HEK293T (cell line): ENCODE results near the gene RNU1-4.
"Not testable (repeated sequence)": the region's sequence is repeated elsewhere in the genome, so short reads cannot be mapped to it uniquely, and the experiment has no call there.

ENCODE experiments used
- CTCF ChIA-PET: fragments of 350-600 bp; formaldehyde crosslinking; extraction: SDS; loops from one replicate; lab custom pipeline; 2021; ENCODE audit warnings: antibody characterized with exemption, inconsistent platforms; lab: Yijun Ruan, JAX
- POLR2A ChIA-PET: fragments of 350-600 bp; formaldehyde crosslinking; extraction: SDS; loops from one replicate; lab custom pipeline; 2020; ENCODE audit warnings: antibody characterized with exemption, inconsistent platforms; lab: Yijun Ruan, JAX
- DNase-seq: peaks from one replicate; pipeline ENCODE4 v3.0.0; 2012; ENCODE audit warnings: mixed read lengths; ENCODE audit errors: extremely low spot score
- ARNT ChIP-seq: fragments of 450-650 bp; IDR thresholded peaks from 2 replicates; pipeline ENCODE4 v1.6.1; 2017; ENCODE audit warnings: mild to moderate bottlenecking
- BHLHE40 ChIP-seq: fragments of 450-650 bp; IDR thresholded peaks from 2 replicates; pipeline ENCODE4 v1.6.1; 2016; ENCODE audit warnings: mild to moderate bottlenecking, moderate library complexity, borderline replicate concordance
- CTBP1 ChIP-seq: fragments of 450-650 bp; IDR thresholded peaks from 2 replicates; pipeline ENCODE4 v1.6.1; 2016; ENCODE audit warnings: borderline replicate concordance
- ELF4 ChIP-seq: fragments of 450-650 bp; IDR thresholded peaks from 2 replicates; pipeline ENCODE4 v1.6.1; 2017; ENCODE audit warnings: antibody characterized with exemption
- FOXA1 ChIP-seq: fragments of 450-650 bp; IDR thresholded peaks from 2 replicates; pipeline ENCODE4 v1.6.1; 2016; ENCODE audit warnings: mild to moderate bottlenecking
- FOXK2 ChIP-seq: fragments of 450-650 bp; IDR thresholded peaks from 2 replicates; pipeline ENCODE4 v1.6.1; 2016; ENCODE audit warnings: mild to moderate bottlenecking
- FOXM1 ChIP-seq: fragments of 450-650 bp; IDR thresholded peaks from 2 replicates; pipeline ENCODE4 v1.6.1; 2017; ENCODE audit warnings: mild to moderate bottlenecking, borderline replicate concordance
- HDGF ChIP-seq: fragments of 450-650 bp; IDR thresholded peaks from 2 replicates; pipeline ENCODE4 v1.6.1; 2017; ENCODE audit warnings: antibody characterized with exemption, borderline replicate concordance
- L3MBTL2 ChIP-seq: fragments of 450-650 bp; conservative IDR thresholded peaks from 2 replicates; pipeline ENCODE4 v1.6.1; 2016; ENCODE audit warnings: mild to moderate bottlenecking
- LEF1 ChIP-seq: fragments of 450-650 bp; IDR thresholded peaks from 2 replicates; pipeline ENCODE4 v1.6.1; 2017; ENCODE audit warnings: mild to moderate bottlenecking, borderline replicate concordance
- NFRKB ChIP-seq: fragments of 450-650 bp; IDR thresholded peaks from 2 replicates; pipeline ENCODE4 v1.6.1; 2016; ENCODE audit warnings: mild to moderate bottlenecking, moderate library complexity
- PKNOX1 ChIP-seq: fragments of 450-650 bp; IDR thresholded peaks from 2 replicates; pipeline ENCODE4 v1.6.1; 2016
- SP1 ChIP-seq: fragments of 450-650 bp; IDR thresholded peaks from 2 replicates; pipeline ENCODE4 v1.6.1; 2017
- SUZ12 ChIP-seq: fragments of 450-650 bp; IDR thresholded peaks from 2 replicates; pipeline ENCODE4 v1.6.1; 2016; ENCODE audit warnings: mild to moderate bottlenecking
- TARDBP ChIP-seq: fragments of 450-650 bp; IDR thresholded peaks from 2 replicates; pipeline ENCODE4 v1.6.1; 2016
- ZNF384 ChIP-seq: fragments of 450-650 bp; IDR thresholded peaks from 2 replicates; pipeline ENCODE4 v1.6.1; 2016

The RNU1-4 gene

DNA sequence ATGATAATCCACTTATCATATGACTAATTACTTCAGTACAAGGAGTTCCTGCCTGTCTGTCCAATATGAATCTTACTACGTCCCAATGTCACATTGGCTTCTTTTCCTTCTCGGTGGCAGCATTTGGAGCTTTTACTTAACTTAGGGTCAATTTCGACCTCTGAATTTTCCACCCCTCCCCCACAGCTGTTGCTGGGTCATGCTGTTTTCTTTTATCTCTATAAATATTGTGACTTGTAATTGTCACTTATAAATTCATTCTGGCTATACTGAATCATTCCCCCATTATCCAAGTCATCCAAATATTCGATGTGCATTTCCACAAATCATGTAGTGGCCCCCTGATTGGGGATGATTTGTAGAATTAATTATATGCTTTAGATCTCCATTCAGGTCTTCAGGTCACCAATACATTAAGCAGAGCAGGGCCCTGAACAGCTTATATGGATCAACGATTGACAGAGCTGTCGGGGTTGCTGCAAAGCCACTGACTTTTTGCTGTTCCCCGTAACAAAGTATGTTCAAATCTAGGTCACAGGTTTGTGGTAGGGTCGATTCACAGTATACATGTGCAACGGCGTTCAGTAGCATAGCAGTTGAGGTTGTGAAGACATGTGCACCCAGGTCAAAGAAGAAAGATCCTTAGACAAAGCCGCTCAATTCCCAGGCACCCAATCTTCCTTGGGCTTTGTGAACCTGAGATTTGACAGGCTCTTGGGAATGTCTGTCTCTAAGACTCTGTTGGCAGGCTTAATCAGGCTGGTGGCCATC, 18.3 kb upstream of the RNU1-4 start:
- POLR2A ChIA-PET: no interaction called here
- CTCF ChIA-PET: interaction anchor here (0.6 kb wide), 1 partner anchor 843 kb away, joined by 3 read pairs; no protein-coding TSS in a partner anchor
- TF ChIP-seq TARDBP (no peak), FOXA1 (no peak)
- DNase-seq: peak; percentile 4

- DNase-seq: peak; percentile 17
- TF ChIP-seq FOXK2 (no peak), LEF1 (no peak), HDGF (no peak), PKNOX1 (no peak), SUZ12 (no peak), CTBP1 (no peak), SP1 (no peak), FOXM1 (no peak), ZNF384 (no peak), BHLHE40 (no peak), ELF4 (no peak), NFRKB (no peak), FOXA1 (no peak), TARDBP (no peak), ARNT (no peak), L3MBTL2 (no peak)
- CTCF ChIA-PET: no interaction called here
- POLR2A ChIA-PET: no interaction called here
These were observed 15.4 kb upstream of the RNU1-4 start for GRCh38 chr1:16724718-16725438.

- CTCF ChIA-PET, POLR2A ChIA-PET: not testable (repeated sequence)
- peak; percentile 12 for DNase-seq
These were observed 14.7 kb upstream of the RNU1-4 start for GRCh38 chr1:16725439-16726245.

DNA sequence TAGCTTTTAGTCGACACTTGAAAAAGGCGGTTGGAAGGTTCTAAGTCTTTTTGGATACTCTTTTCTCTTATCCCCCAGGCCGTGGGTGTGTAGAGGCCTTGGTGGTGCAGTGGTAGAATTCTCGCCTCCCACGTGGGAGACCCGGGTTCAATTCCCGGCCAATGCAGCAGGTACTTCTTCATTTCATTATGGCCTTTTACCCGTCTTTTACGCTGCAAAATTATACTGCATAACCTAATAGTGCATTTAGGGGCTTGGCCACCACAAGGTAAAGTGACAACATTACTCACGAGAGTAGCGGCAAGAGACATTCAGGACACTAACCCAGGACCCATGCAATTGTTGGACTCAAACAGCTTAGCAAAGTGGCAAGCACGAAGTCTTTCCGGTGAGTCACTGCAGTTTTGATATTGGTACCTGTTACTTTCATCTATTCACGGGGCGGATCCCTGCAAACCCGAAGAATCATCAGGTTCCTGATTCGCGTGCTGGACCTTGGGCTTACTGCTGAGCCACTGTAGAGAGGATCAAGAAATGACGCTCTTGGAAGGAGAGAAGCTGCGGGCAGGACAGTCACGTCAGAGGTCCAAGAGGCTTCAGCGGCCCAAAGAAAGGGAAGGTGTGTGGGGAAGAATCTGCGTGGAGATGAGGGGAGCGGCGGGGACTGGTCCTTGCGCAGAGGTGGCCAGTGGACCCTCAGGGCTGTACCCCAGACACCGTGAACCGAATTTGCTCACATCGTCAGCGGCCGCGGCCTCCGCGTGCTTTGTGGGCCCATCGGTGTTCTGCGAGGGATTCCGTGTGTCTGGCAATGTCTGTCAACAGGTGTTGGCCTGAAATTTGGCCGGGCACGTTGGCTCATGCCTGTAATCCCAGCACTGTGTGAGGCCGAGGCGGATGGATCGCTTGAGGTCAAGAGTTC, 12.9 kb upstream of the RNU1-4 start:
- peak; percentile 10 for DNase-seq
- TF ChIP-seq L3MBTL2 (no peak), ARNT (0 out of 2 replicates have a peak, but pooled peaks have one; percentile 6)
- ChIA-PET CTCF (interaction anchor here (0.6 to 1.6 kb wide), 4 partner anchors 10 to 103 kb away, joined by 3 to 6 read pairs (median 4); no protein-coding TSS in a partner anchor), POLR2A (interaction anchor here (0.6 kb wide), 1 partner anchor 178 kb away, joined by 3 read pairs; no protein-coding TSS in a partner anchor)

DNA sequence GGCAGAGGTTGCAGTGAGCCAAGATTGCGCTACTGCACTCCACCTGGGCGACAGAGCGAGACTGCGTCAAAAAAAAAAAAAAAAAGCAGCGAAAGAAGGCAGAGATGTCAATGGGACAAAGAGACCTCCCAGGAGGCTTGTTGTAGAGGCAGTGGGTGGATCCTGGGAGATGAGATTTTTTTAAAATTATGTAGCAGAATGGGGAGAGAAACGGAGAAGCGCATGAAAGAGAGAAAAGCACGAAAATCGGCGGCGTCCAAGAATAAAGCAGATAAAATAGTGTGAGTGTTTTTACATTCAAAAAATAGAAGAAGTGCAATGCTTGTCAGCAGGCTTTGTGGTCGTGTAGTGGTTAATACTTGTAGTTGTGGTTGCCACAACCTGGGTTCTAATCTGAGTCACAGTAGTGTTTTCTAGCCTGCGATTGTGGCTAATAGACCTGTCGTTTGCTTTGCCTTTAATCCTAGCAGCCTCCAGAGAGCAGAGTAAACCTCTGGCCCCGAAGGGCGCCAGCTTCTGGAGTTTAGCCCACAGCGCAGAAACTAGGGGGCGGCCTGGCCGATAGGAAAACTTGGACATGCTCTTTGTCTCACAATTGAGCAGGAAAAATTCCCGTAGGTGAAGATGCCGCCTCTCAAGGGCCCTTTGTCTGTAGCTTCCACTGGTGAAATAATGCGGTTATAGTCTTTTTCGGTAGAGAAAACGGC, 11.9 kb upstream of the RNU1-4 start:
- POLR2A ChIA-PET, CTCF ChIA-PET: not testable (repeated sequence)
- DNase-seq: peak; percentile 6

DNA sequence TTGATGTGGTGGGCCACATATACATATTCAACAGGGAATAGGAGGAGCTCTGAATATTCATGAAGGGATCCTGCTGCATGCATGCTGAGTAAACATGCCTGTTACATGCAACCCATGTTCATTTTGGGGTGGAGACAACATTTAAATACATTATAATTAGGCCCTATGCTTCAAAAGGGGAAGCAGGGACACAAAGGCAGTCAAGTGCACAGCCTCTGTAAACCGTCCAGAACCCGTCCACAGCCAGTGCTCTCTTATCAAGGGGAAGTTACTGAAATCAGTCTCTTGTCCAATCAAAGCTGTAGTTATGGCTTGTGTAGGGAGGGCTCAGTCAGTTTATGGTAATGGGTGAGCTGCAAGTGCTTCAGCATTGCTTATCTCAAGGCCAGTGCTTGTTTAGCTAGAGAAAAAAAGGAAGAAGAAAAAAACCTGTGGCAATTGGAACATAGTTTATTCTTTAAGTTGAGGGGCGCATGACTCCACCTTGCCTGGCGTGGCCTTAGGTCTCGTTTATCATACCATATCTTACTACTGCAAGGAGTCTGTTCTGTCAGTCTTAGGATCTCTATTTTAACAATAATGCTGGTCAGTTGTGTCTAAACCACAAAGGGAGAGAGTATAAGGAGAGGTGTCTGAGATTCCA, 7.9 kb upstream of the RNU1-4 start:
- CTCF ChIA-PET, POLR2A ChIA-PET, DNase-seq: not testable (repeated sequence)

- POLR2A ChIA-PET, CTCF ChIA-PET, DNase-seq: not testable (repeated sequence)
These were observed 914 bp downstream of the RNU1-4 start for GRCh38 chr1:16741230-16741629.

- CTCF ChIA-PET, POLR2A ChIA-PET, DNase-seq: not testable (repeated sequence)
These were observed 7.3 kb downstream of the RNU1-4 start for GRCh38 chr1:16747660-16748059.

DNA sequence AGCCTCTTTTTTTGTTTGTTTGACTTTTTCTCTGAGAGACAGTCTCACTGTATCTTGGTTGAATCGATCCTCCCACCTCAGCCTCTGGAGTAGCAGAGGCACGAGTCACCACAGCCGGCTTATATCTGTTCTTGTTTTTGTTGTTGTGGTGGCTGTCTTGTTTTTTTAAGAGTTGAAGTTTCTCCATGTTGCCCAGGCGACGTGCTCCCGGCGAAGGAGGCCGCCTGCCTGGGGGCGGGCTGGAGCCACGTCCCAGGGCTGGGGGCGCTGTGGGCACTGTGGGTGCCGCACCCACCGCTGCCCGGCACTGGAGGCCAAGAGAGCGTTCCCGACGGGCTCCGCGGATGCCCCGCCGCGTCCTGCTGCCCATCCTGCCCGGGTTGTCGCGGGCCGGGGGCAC, 8.4 kb downstream of the RNU1-4 start:
- POLR2A ChIA-PET, DNase-seq, CTCF ChIA-PET: not testable (repeated sequence)

DNA sequence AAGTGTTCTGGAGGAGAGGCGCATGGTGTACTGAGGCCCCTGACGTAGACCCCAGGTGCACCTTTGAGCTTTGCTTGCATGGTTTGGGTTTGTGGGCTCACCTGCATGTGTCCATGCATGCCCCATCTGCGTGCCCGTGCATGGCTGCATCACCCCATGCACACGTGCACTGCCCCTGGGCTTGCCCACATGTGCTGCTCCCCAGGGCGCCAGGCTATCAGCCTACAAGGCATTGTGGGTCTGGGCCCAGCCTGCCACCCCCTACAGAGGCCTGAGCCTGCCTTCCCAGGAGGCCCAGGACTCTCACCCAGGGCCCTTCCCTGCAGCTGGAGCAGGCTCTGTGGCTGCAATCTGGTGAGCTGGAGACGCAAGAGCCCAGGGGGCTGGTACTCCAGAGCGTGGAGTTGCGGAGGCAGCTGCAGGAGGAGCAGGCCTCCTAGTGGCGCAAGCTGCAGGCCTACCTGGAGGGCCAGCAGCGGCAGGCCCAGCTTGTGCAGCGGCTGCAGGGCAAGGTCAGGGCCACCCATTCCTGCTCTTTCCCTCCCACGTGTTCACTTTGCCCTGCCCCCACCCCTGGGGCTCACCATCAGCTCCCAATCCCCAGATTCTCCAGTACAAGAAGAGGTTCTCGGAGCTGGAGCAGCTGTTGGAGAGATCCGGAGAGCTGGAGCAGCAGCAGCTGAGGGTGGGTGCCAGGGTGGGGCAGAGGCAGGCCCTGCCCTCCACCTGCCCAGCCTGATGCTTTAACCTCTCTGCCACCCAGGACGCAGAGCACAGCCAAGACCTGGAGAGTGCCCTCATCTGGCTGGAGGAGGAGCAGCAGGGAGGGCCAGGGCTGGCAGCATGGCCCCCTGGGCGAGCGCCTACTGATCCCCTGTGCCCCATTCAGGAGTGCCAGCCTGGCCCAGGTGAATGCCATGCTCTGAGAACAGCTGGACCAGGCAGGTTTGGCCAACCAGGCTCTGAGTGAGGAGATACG, 9.9 kb downstream of the RNU1-4 start:
- POLR2A ChIA-PET, CTCF ChIA-PET, DNase-seq: not testable (repeated sequence)
